ENCODE measurements around the gene ARHGAP31.
"Not testable (repeated sequence)": the region's sequence is repeated elsewhere in the genome, so short reads cannot be mapped to it uniquely, and the experiment has no call there.

ARHGAP31 gene

GRCh38 chr3:119320785-119321184, 26.6 kb downstream of the ARHGAP31 start:
- DNase-seq: peak; percentile 8

GRCh38 chr3:119322021-119322834, 28.0 kb downstream of the ARHGAP31 start:
- DNase-seq: peak; percentile 10

GRCh38 chr3:119322835-119323722, 28.9 kb downstream of the ARHGAP31 start:
- peak; percentile 79 for DNase-seq

GRCh38 chr3:119323723-119324085, 29.5 kb downstream of the ARHGAP31 start:
- DNase-seq: no peak

GRCh38 chr3:119324899-119325298, 30.7 kb downstream of the ARHGAP31 start:
- no peak for DNase-seq

- DNase-seq: no peak
Measured at GRCh38 chr3:119326976-119327375, 32.8 kb downstream of the ARHGAP31 start.

GRCh38 chr3:119329551-119329950, 35.4 kb downstream of the ARHGAP31 start:
- no peak for DNase-seq

- no peak for DNase-seq
Measured at GRCh38 chr3:119330181-119330580, 36.0 kb downstream of the ARHGAP31 start.

GRCh38 chr3:119330858-119331257, 36.7 kb downstream of the ARHGAP31 start:
- DNase-seq: no peak

- DNase-seq: no peak
Measured at GRCh38 chr3:119331661-119332060, 37.5 kb downstream of the ARHGAP31 start.

- DNase-seq: peak; percentile 75
Measured at GRCh38 chr3:119333773-119334509, 39.8 kb downstream of the ARHGAP31 start.

- DNase-seq: no peak
Measured at GRCh38 chr3:119336823-119337222, 42.6 kb downstream of the ARHGAP31 start.

- DNase-seq: not testable (repeated sequence)
Measured at GRCh38 chr3:119337407-119337806, 43.2 kb downstream of the ARHGAP31 start.

- no peak for DNase-seq
Measured at GRCh38 chr3:119338754-119339153, 44.6 kb downstream of the ARHGAP31 start.

- DNase-seq: no peak
Measured at GRCh38 chr3:119340014-119340413, 45.8 kb downstream of the ARHGAP31 start.

- DNase-seq: no peak
Measured at GRCh38 chr3:119340446-119340845, 46.3 kb downstream of the ARHGAP31 start.

- no peak for DNase-seq
Measured at GRCh38 chr3:119342176-119342575, 48.0 kb downstream of the ARHGAP31 start.

- DNase-seq: no peak
Measured at GRCh38 chr3:119343719-119344118, 49.5 kb downstream of the ARHGAP31 start.

GRCh38 chr3:119346076-119346496, 51.9 kb downstream of the ARHGAP31 start:
- no peak for DNase-seq

GRCh38 chr3:119347036-119347435, 52.9 kb downstream of the ARHGAP31 start:
- no peak for DNase-seq

- DNase-seq: no peak
Measured at GRCh38 chr3:119349354-119350041, 55.3 kb downstream of the ARHGAP31 start.

- DNase-seq: no peak
Measured at GRCh38 chr3:119350114-119350513, 55.9 kb downstream of the ARHGAP31 start.

GRCh38 chr3:119351581-119351980, 57.4 kb downstream of the ARHGAP31 start:
- DNase-seq: no peak
